PFSK-1 (cell line): ENCODE results near the gene HCFC1.

Experiments
- POLR2AphosphoS5 ChIP-seq: IDR thresholded peaks from 2 replicates; pipeline ENCODE4 v1.6.1; 2012; ENCODE audit warnings: low read depth, mild to moderate bottlenecking, control low read depth, low read length, moderate library complexity
- TF ChIP-seq, protein P1 (sequence below), 2 experiments: IDR thresholded peaks; 2 replicates each; pipeline versions ENCODE4 v1.6.1 to v1.8.0; 2011 to 2012; ENCODE audit warnings: low read depth in 2 of 2, low read length in 2 of 2, control low read depth in 1 of 2, inconsistent platforms in 1 of 2, mild to moderate bottlenecking in 1 of 2, moderate library complexity in 1 of 2; ENCODE audit not compliant: insufficient read depth in 1 of 2

GRCh38 chrX:153924149-153924861, 47.3 kb downstream of the HCFC1 start:
- TF ChIP-seq, protein P1, sequence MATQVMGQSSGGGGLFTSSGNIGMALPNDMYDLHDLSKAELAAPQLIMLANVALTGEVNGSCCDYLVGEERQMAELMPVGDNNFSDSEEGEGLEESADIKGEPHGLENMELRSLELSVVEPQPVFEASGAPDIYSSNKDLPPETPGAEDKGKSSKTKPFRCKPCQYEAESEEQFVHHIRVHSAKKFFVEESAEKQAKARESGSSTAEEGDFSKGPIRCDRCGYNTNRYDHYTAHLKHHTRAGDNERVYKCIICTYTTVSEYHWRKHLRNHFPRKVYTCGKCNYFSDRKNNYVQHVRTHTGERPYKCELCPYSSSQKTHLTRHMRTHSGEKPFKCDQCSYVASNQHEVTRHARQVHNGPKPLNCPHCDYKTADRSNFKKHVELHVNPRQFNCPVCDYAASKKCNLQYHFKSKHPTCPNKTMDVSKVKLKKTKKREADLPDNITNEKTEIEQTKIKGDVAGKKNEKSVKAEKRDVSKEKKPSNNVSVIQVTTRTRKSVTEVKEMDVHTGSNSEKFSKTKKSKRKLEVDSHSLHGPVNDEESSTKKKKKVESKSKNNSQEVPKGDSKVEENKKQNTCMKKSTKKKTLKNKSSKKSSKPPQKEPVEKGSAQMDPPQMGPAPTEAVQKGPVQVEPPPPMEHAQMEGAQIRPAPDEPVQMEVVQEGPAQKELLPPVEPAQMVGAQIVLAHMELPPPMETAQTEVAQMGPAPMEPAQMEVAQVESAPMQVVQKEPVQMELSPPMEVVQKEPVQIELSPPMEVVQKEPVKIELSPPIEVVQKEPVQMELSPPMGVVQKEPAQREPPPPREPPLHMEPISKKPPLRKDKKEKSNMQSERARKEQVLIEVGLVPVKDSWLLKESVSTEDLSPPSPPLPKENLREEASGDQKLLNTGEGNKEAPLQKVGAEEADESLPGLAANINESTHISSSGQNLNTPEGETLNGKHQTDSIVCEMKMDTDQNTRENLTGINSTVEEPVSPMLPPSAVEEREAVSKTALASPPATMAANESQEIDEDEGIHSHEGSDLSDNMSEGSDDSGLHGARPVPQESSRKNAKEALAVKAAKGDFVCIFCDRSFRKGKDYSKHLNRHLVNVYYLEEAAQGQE (IDR thresholded peaks at IDR 0.05; ENCODE audit: insufficient read depth in 1 of 2, low read depth in 2 of 2, low read length in 2 of 2): no peak
- TF ChIP-seq POLR2AphosphoS5: no peak
